B cell (primary cell): Measurements from ENCODE around the gene TLCD3B. TPM values are rescaled to one million over a fixed set of nuclear protein-coding genes. Genes with fewer than 3 reads are reported as not detected.

Experiments
- ATAC-seq: fragments of 200-7000 bp; cut with Tn5 transposase; one replicate; pipeline ENCODE4 v1.10.0; 2021; ENCODE audit warnings: low read depth, mild to moderate bottlenecking, moderate number of reproducible peaks, moderate library complexity
- CTCF ChIA-PET: fragments of 350-600 bp; sonication (Branson Sonifier 250); formaldehyde crosslinking; loops from one replicate; lab custom pipeline; 2021; ENCODE audit warnings: antibody characterized with exemption, inconsistent platforms; lab: Charles Lee
- POLR2A ChIA-PET: fragments of 350-600 bp; sonication (Branson Sonifier 250); formaldehyde crosslinking; loops from one replicate; lab custom pipeline; 2021; ENCODE audit warnings: antibody characterized with exemption; lab: Charles Lee
- DNase-seq: peaks from one replicate; pipeline ENCODE4 v3.0.0; 2013
- H2AFZ ChIP-seq: 2 replicates; pipeline ENCODE4 v1.6.1; 2012; ENCODE audit warnings: mild to moderate bottlenecking, low read depth, low read length; ENCODE audit not compliant: insufficient read depth, poor library complexity, severe bottlenecking
- H3K27ac ChIP-seq, 2 donors: 1 replicate in 1 of 2; 2 replicates in 1 of 2; pipeline ENCODE4 v1.5.1; 2012 to 2013; ENCODE audit warnings: low read length in 2 of 2, mild to moderate bottlenecking in 2 of 2, moderate library complexity in 1 of 2
- H3K27me3 ChIP-seq, 4 experiments: fragments of 200-600 bp in 1 of 4; sonication (generic) in 1 of 4; replicated peaks in 1 of 4; 1 replicate in 2 of 4; 2 replicates in 2 of 4; pipeline versions ENCODE4 v1.6.1 to v1.7.0; 2013 to 2016; ENCODE audit warnings: low read length in 3 of 4, mild to moderate bottlenecking in 2 of 4, mixed read lengths in 1 of 4, moderate library complexity in 1 of 4; ENCODE audit not compliant: insufficient read depth in 4 of 4, control insufficient read depth in 3 of 4; ENCODE audit errors: control extremely low read depth in 1 of 4
- H3K36me3 ChIP-seq, 2 experiments: replicated peaks in 1 of 2; 1 replicate in 1 of 2; 2 replicates in 1 of 2; pipeline versions ENCODE4 v1.6.1 to v1.7.1; 2013; ENCODE audit warnings: low read length in 1 of 2; ENCODE audit not compliant: insufficient read depth in 2 of 2, control insufficient read depth in 1 of 2; ENCODE audit errors: control extremely low read depth in 1 of 2, extremely low read depth in 1 of 2
- H3K4me1 ChIP-seq, 2 donors: fragments of 200-600 bp in 1 of 2; sonication (generic) in 1 of 2; 1 replicate in 1 of 2; 2 replicates in 1 of 2; pipeline versions ENCODE4 v1.5.1 to v1.6.1; 2013 to 2017; ENCODE audit warnings: low read length in 2 of 2; ENCODE audit not compliant: control insufficient read depth in 2 of 2, insufficient read depth in 2 of 2
- H3K4me2 ChIP-seq: replicated peaks from 2 replicates; pipeline ENCODE3; 2012; ENCODE audit warnings: mild to moderate bottlenecking, low read depth, low read length; ENCODE audit not compliant: poor library complexity, severe bottlenecking
- H3K4me3 ChIP-seq, 5 experiments: fragments of 200-600 bp in 1 of 5; sonication (generic) in 1 of 5; 1 replicate in 3 of 5; 2 replicates in 2 of 5; pipeline versions ENCODE4 v1.5.1 to v1.7.0; 2011 to 2016; ENCODE audit warnings: low read length in 4 of 5, mild to moderate bottlenecking in 4 of 5, low read depth in 2 of 5, control low read depth in 1 of 5, moderate library complexity in 1 of 5; ENCODE audit not compliant: insufficient read depth in 1 of 5; ENCODE audit errors: control extremely low read depth in 1 of 5, extremely low read depth in 1 of 5
- H3K79me2 ChIP-seq: fragments of 200-600 bp; sonication (generic); one replicate; pipeline ENCODE4 v1.6.0; 2016; ENCODE audit warnings: low read length; ENCODE audit not compliant: control insufficient read depth, insufficient read depth
- H3K9ac ChIP-seq: fragments of 200-600 bp; sonication (generic); 2 replicates; pipeline ENCODE4 v1.6.1; 2017; ENCODE audit warnings: mild to moderate bottlenecking, low read length, moderate library complexity
- H3K9me3 ChIP-seq, 3 donors: one replicate each; pipeline versions ENCODE4 v1.6.1 to v1.7.1; 2013; ENCODE audit warnings: low read length in 2 of 3; ENCODE audit not compliant: control insufficient read depth in 2 of 3, insufficient read depth in 1 of 3; ENCODE audit errors: control extremely low read depth in 1 of 3
- H4K20me1 ChIP-seq: 2 replicates; pipeline ENCODE4 v1.6.0; 2012; ENCODE audit warnings: mild to moderate bottlenecking, low read length; ENCODE audit not compliant: insufficient read depth, control insufficient read depth, poor library complexity, severe bottlenecking
- H3K27ac Mint-ChIP-seq: one replicate; pipeline ENCODE4 v1.8.0; 2021; ENCODE audit warnings: mixed read lengths
- H3K27me3 Mint-ChIP-seq: one replicate; pipeline ENCODE4 v1.8.0; 2021; ENCODE audit warnings: mixed read lengths
- H3K4me1 Mint-ChIP-seq: one replicate; pipeline ENCODE4 v1.8.0; 2021; ENCODE audit warnings: mixed read lengths
- H3K4me3 Mint-ChIP-seq: one replicate; pipeline ENCODE4 v1.8.0; 2021; ENCODE audit warnings: mixed read lengths
- H3K9me3 Mint-ChIP-seq: one replicate; pipeline ENCODE4 v1.8.0; 2022; ENCODE audit warnings: mixed read lengths; ENCODE audit not compliant: insufficient read depth
- EZH2 ChIP-seq: IDR thresholded peaks from 2 replicates; pipeline ENCODE4 v1.6.1; 2012; ENCODE audit warnings: borderline replicate concordance, low read depth, mild to moderate bottlenecking, moderate library complexity, low read length; ENCODE audit not compliant: insufficient read depth, poor library complexity, severe bottlenecking
- WGBS: methylation state at CpG from one replicate; pipeline ENCODE4 v1.1.5; 2013; ENCODE audit warnings: missing lambda C conversion rate; ENCODE audit not compliant: insufficient coverage; 5-methylcytosine and 5-hydroxymethylcytosine counted together
- intact Hi-C: fragments of 100-400 bp; cut with micrococcal nuclease; formaldehyde crosslinking; loops from one replicate; pipeline ENCODE4 v1.10.0; 2022
- polyA plus RNA-seq: library from polyadenylated mRNA; depleted of rRNA; stranded (reverse); fragments of >200 nt; gene quantifications from 2 replicates; pipeline ENCODE4 v1.2.3, GENCODE V29; 2012
- total RNA-seq, 2 donors: library from RNA; stranded (reverse); fragments of 120-200 nt in 1 of 2; gene quantifications; 1 replicate in 1 of 2; 2 replicates in 1 of 2; pipeline versions ENCODE4 v1.2.3 to v1.2.4, GENCODE V29; 2013 to 2022
- TF ChIP-seq, protein P1 (sequence below): fragments of 200-600 bp; IDR thresholded peaks from one replicate; pipeline ENCODE4 v1.8.0; 2022; ENCODE audit warnings: antibody characterized with exemption, mild to moderate bottlenecking

The TLCD3B gene
- total and polyA plus RNA-seq, 2 donors (not counting 1 experiment from before 2014, with no cell fraction given) = not detected

- H4K20me1 ChIP-seq = peaks cover 17% of the 10 kb centered on the region
- DNase-seq = no peak
- no peaks in the 10 kb centered on the region for H3K79me2 ChIP-seq
- no peak overlapping the region for H3K4me3 ChIP-seq
- intact Hi-C loops = no loop called here
- H3K4me1 ChIP-seq = peaks cover 4 to 13% of the 10 kb centered on the region in 2 donors
- ChIA-PET POLR2A (interaction anchor here (0.7 to 1.1 kb wide), 2 partner anchors 12 to 192 kb away, joined by 3 to 6 read pairs; no protein-coding TSS in a partner anchor), CTCF (interaction anchor here (0.6 to 1.5 kb wide), 4 partner anchors 29 to 174 kb away, joined by 3 to 6 read pairs (median 4); partner anchors contain the start of gene TAOK2)
- H3K9ac ChIP-seq = no peak overlapping the region
- 92% methylated on average over 19 of the region's 19 CpGs for WGBS
- TF ChIP-seq, protein P1, sequence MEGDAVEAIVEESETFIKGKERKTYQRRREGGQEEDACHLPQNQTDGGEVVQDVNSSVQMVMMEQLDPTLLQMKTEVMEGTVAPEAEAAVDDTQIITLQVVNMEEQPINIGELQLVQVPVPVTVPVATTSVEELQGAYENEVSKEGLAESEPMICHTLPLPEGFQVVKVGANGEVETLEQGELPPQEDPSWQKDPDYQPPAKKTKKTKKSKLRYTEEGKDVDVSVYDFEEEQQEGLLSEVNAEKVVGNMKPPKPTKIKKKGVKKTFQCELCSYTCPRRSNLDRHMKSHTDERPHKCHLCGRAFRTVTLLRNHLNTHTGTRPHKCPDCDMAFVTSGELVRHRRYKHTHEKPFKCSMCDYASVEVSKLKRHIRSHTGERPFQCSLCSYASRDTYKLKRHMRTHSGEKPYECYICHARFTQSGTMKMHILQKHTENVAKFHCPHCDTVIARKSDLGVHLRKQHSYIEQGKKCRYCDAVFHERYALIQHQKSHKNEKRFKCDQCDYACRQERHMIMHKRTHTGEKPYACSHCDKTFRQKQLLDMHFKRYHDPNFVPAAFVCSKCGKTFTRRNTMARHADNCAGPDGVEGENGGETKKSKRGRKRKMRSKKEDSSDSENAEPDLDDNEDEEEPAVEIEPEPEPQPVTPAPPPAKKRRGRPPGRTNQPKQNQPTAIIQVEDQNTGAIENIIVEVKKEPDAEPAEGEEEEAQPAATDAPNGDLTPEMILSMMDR = no peak
- no peak for TF ChIP-seq EZH2
- H3K27me3 ChIP-seq = no peaks in the 10 kb centered on the region
- no peak overlapping the region for H3K4me2 ChIP-seq
- no peak for ATAC-seq
- H3K27ac Mint-ChIP-seq = no peak overlapping the region
- H3K36me3 ChIP-seq = peaks cover 0 to 42% of the 10 kb centered on the region in 2 experiments
- no peak overlapping the region for H2AFZ ChIP-seq
- H3K4me3 Mint-ChIP-seq = no peak overlapping the region
- peaks cover 18% of the 10 kb centered on the region for H3K4me1 Mint-ChIP-seq
- no peaks in the 10 kb centered on the region for H3K9me3 ChIP-seq
- no peak overlapping the region for H3K27ac ChIP-seq
- H3K9me3 Mint-ChIP-seq = no peaks in the 10 kb centered on the region
- no peaks in the 10 kb centered on the region for H3K27me3 Mint-ChIP-seq
These were observed 28.3 kb downstream of the TLCD3B start for GRCh38 chr16:30002614-30003346.
